GM12874 (cell line): ENCODE measurements around the gene NFE2L1.

ENCODE experiments used
- CTCF ChIP-seq: IDR thresholded peaks from 2 replicates; pipeline ENCODE4 v1.5.1; 2011; ENCODE audit warnings: low read depth, mild to moderate bottlenecking, control low read depth, low read length, moderate library complexity; ENCODE audit not compliant: insufficient read depth

The NFE2L1 gene

GRCh38 chr17:48093341-48094045 lies 45.3 kb downstream of the NFE2L1 start:
- no peak for TF ChIP-seq CTCF

- no peak for TF ChIP-seq CTCF
Observed at GRCh38 chr17:48095611-48096010, 47.5 kb downstream of the NFE2L1 start.

GRCh38 chr17:48100160-48100559 lies 52.0 kb downstream of the NFE2L1 start:
- TF ChIP-seq CTCF = no peak

- no peak for TF ChIP-seq CTCF
Observed at GRCh38 chr17:48100591-48101011, 52.4 kb downstream of the NFE2L1 start.

GRCh38 chr17:48101012-48101720 lies 53.0 kb downstream of the NFE2L1 start, which contains the start of gene CBX1:
TSS of gene CBX1 (minus strand) at chr17:48101478. CDS start at chr17:48077004, 24,474 bp downstream.
- TF ChIP-seq CTCF = no peak

GRCh38 chr17:48102043-48102750 lies 54.0 kb downstream of the NFE2L1 start:
- no peak for TF ChIP-seq CTCF
